VCaP (cell line): ENCODE measurements around the gene CACNB2.
"Not testable (repeated sequence)": the region's sequence is repeated elsewhere in the genome, so short reads cannot be mapped to it uniquely, and the experiment has no call there.

Experiments used
- H3K27ac ChIP-seq: fragments of 450-650 bp; 2 replicates; pipeline ENCODE4 v1.5.1; 2017
- TF ChIP-seq, protein P1 (sequence below): fragments of 450-650 bp; conservative IDR thresholded peaks from 2 replicates; pipeline ENCODE4 v1.5.1; 2017; ENCODE audit warnings: mild to moderate bottlenecking, moderate library complexity

The CACNB2 gene

DNA sequence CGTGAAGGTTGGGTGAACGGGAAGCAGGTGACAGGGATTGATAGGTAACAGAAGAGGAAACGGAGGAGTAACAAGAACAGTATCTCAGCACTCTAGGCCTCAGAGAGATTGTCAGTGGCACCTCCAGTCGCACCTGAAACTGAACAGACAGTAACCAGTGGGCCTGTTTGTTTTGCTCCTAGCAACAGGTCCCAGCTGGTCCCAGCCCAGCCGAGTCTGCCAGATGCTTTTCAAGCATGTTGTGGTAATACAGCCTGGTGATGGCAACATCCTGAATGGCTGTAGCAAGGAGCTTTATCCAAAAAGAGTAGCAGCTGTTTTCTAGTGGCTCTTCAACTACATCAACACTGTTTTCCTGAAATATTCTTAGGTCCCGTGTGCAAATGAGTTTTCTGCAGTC, 4.7 kb downstream of the CACNB2 start:
- TF ChIP-seq, protein P1, sequence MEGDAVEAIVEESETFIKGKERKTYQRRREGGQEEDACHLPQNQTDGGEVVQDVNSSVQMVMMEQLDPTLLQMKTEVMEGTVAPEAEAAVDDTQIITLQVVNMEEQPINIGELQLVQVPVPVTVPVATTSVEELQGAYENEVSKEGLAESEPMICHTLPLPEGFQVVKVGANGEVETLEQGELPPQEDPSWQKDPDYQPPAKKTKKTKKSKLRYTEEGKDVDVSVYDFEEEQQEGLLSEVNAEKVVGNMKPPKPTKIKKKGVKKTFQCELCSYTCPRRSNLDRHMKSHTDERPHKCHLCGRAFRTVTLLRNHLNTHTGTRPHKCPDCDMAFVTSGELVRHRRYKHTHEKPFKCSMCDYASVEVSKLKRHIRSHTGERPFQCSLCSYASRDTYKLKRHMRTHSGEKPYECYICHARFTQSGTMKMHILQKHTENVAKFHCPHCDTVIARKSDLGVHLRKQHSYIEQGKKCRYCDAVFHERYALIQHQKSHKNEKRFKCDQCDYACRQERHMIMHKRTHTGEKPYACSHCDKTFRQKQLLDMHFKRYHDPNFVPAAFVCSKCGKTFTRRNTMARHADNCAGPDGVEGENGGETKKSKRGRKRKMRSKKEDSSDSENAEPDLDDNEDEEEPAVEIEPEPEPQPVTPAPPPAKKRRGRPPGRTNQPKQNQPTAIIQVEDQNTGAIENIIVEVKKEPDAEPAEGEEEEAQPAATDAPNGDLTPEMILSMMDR = no peak
- no peak overlapping the region for H3K27ac ChIP-seq

DNA sequence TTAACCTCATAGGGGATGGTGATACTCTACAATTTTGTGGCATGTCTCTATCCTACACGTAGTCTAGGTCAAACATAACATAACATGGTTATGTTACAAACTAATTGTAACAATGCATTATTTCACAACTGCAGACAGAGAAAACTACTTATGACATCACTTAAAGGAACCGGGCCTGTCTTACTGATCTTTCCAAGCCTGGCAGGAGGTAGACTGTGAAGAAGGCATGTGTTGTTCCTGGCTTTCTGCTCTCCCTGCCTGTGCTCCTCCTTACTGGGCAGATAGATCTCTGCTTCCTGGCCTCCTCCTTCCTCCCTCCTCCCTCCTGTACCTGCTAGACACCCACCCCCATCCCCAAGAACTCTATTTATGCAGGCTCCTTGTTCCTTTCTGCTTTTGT, 5.4 kb downstream of the CACNB2 start:
- TF ChIP-seq, protein P1 = no peak
- no peak overlapping the region for H3K27ac ChIP-seq

DNA sequence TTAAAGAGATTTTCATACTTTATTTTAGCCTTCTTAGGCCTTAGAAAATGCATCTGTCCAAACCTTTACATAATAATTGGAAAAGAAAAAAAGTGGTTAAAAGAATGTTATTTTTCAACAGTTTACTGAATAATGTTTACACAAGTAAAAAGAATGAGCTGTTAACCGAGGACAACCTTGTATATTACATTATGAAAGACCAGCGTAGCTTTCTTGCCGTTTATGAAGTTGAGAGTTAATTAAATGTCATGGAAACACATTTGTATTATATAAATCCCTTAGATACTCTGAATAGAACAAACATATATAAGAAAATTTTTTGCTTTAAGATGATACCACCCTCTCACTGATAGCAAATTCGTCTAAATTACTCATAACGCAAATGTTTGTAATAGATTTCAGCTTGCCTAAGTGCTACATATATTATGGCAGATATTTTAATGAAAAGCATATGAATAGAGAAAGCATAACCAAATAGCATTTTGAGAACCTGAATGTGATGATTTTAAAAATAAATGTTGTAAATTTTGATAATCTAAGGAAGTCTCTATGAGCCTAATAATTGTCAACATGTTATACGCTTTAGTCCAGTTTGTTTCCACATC, 9.1 kb downstream of the CACNB2 start:
- TF ChIP-seq, protein P1 = no peak
- H3K27ac ChIP-seq = no peak overlapping the region

GRCh38 chr10:18151356-18151890, 11.2 kb downstream of the CACNB2 start:
- TF ChIP-seq, protein P1 = no peak

GRCh38 chr10:18153381-18153780, 13.2 kb downstream of the CACNB2 start:
- H3K27ac ChIP-seq = not testable (repeated sequence)

More at GRCh38 chr10:18151356-18151890, 11.2 kb downstream of the CACNB2 start:
- no peak overlapping the region for H3K27ac ChIP-seq

DNA sequence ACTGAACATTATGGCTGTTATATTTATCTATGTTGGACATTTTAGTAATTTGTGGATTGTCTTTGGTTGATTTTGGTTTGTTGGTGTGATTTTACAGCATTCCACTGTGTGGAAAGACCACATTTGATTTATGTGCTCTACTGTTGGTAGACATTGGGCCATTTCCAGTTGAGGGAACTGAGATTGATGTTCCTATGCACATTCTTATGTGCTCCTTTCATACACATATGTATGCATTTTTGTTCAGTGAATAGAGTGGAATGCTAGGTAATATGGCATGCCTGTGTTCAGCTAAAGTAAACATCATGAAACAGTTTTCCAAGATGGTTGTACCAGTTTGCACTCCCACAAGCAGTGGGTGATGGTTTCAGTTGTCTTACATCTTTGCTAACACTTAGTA, 15.1 kb downstream of the CACNB2 start:
- TF ChIP-seq, protein P1 = no peak
- no peak overlapping the region for H3K27ac ChIP-seq

GRCh38 chr10:18156797-18157196, 16.6 kb downstream of the CACNB2 start:
- H3K27ac ChIP-seq = not testable (repeated sequence)

DNA sequence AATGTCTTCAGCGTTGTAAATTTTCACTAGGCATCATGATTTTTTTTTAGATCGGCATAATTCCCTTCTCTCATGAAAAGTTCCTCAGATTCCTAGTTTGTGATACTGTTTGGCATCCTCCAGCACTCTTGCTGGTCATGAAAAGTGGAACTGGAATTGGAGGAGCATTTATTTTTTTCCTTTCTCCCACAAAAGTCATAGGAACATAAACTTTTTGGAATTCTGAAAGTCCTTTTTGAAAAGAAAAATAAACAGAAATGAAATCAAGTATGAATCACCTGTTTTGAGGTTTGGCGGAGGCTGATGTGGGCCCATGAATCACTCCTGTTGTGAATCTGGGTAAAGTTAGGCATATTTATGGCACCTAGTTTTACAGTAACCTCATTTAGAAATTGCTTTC, 17.7 kb downstream of the CACNB2 start:
- TF ChIP-seq, protein P1 = no peak

More for the DNA sequence above, 17.7 kb downstream of the CACNB2 start:
- no peak overlapping the region for H3K27ac ChIP-seq
